ENCODE measurements around the gene SLBP.

GRCh38 chr4:1728061-1728980 lies 16.2 kb upstream of the SLBP start:
- TF ChIP-seq EZH2phosphoT487 (IDR thresholded peaks at IDR 0.05; ENCODE audit: low read depth) (no peak), CTCF (IDR thresholded peaks at IDR 0.05; ENCODE audit: low read depth, low read length) (no peak)

All from OCI-LY3 (cell line).